DMS114 treated with DMSO at 0.1 percent for 48 hours (cell line): ENCODE data around the gene CHPF.
A peak's percentile ranks its signal among the peaks of the same experiment; 100 is the strongest.

Source experiments
- DNase-seq: peaks from one replicate; lab custom pipeline; 2025; ENCODE audit not compliant: unreplicated experiment; lab: John Stamatoyannopoulos, UW

The CHPF gene

GRCh38 chr2:219543596-219544358 lies at the start of gene CHPF, which contains the start of gene TMEM198:
CHPF (minus strand) TSS chr2:219543809; CDS start chr2:219543538, 271 bp downstream.
TMEM198 (plus strand) TSS chr2:219544028; CDS start chr2:219544728, 700 bp downstream.
- DNase-seq, result peak; percentile 89

- no peak for DNase-seq
Observed at GRCh38 chr2:219593154-219593553, 49.5 kb upstream of the CHPF start.

GRCh38 chr2:219592736-219593135 lies 49.1 kb upstream of the CHPF start:
- no peak for DNase-seq

- DNase-seq, result no peak
Observed at GRCh38 chr2:219591091-219591490, 47.5 kb upstream of the CHPF start.

GRCh38 chr2:219581346-219581745 lies 37.7 kb upstream of the CHPF start:
- no peak for DNase-seq

GRCh38 chr2:219578811-219579613 lies 35.4 kb upstream of the CHPF start:
- no peak for DNase-seq

GRCh38 chr2:219576505-219577388 lies 33.1 kb upstream of the CHPF start:
- DNase-seq, result no peak

- no peak for DNase-seq
Observed at GRCh38 chr2:219575566-219576504, 32.2 kb upstream of the CHPF start.

GRCh38 chr2:219574484-219575311 lies 31.1 kb upstream of the CHPF start:
- no peak for DNase-seq

GRCh38 chr2:219573166-219573565 lies 29.6 kb upstream of the CHPF start:
- peak; percentile 57 for DNase-seq

- no peak for DNase-seq
Observed at GRCh38 chr2:219572237-219573001, 28.8 kb upstream of the CHPF start, which contains the start of gene INHA. INHA (plus strand) TSS chr2:219572310; CDS start chr2:219572375, 65 bp downstream.

GRCh38 chr2:219571311-219572236 lies 28.0 kb upstream of the CHPF start, which contains the start of gene OBSL1:
OBSL1 (minus strand) TSS chr2:219571539; CDS start chr2:219571232, 307 bp downstream.
- peak; percentile 8 for DNase-seq

- no peak for DNase-seq
Observed at GRCh38 chr2:219570924-219571310, 27.3 kb upstream of the CHPF start.

GRCh38 chr2:219570194-219570923 lies 26.8 kb upstream of the CHPF start:
- no peak for DNase-seq

- no peak for DNase-seq
Observed at GRCh38 chr2:219569635-219570034, 26.0 kb upstream of the CHPF start.

- DNase-seq, result no peak
Observed at GRCh38 chr2:219569041-219569440, 25.4 kb upstream of the CHPF start.
